Measurements from ENCODE around the gene HOXA4.

HOXA4 gene

GRCh38 chr7:27145165-27145913, 14.8 kb upstream of the HOXA4 start:
- peaks cover 2% of the 10 kb centered on the region; the same call in 1 of the 2 replicates for H3K27me3 ChIP-seq (replicated peaks; ENCODE audit: control insufficient read depth, insufficient read depth, low read length)
- no peak overlapping the region for H3K4me3 ChIP-seq (replicated peaks; ENCODE audit: low read depth, low read length)
- no peaks in the 10 kb centered on the region for H3K36me3 ChIP-seq (ENCODE audit: control insufficient read depth, insufficient read depth, low read length)
- TF ChIP-seq, protein P1, sequence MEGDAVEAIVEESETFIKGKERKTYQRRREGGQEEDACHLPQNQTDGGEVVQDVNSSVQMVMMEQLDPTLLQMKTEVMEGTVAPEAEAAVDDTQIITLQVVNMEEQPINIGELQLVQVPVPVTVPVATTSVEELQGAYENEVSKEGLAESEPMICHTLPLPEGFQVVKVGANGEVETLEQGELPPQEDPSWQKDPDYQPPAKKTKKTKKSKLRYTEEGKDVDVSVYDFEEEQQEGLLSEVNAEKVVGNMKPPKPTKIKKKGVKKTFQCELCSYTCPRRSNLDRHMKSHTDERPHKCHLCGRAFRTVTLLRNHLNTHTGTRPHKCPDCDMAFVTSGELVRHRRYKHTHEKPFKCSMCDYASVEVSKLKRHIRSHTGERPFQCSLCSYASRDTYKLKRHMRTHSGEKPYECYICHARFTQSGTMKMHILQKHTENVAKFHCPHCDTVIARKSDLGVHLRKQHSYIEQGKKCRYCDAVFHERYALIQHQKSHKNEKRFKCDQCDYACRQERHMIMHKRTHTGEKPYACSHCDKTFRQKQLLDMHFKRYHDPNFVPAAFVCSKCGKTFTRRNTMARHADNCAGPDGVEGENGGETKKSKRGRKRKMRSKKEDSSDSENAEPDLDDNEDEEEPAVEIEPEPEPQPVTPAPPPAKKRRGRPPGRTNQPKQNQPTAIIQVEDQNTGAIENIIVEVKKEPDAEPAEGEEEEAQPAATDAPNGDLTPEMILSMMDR (IDR thresholded peaks at IDR 0.05; ENCODE audit: insufficient read depth, low read length, poor library complexity, severe bottlenecking), result no peak
- no peak for DNase-seq (ENCODE audit: extremely low read depth, insufficient read length)

GRCh38 chr7:27144781-27145164, 14.2 kb upstream of the HOXA4 start:
- Histone ChIP-seq H3K27me3 (replicated peaks; ENCODE audit: control insufficient read depth, insufficient read depth, low read length) (peaks cover 2% of the 10 kb centered on the region; the same call in 1 of the 2 replicates), H3K36me3 (ENCODE audit: control insufficient read depth, insufficient read depth, low read length) (no peaks in the 10 kb centered on the region), H3K4me3 (replicated peaks; ENCODE audit: low read depth, low read length) (no peak overlapping the region)
- TF ChIP-seq, protein P1 (IDR thresholded peaks at IDR 0.05; ENCODE audit: insufficient read depth, low read length, poor library complexity, severe bottlenecking), result no peak
- no peak for DNase-seq (ENCODE audit: extremely low read depth, insufficient read length)

DNA sequence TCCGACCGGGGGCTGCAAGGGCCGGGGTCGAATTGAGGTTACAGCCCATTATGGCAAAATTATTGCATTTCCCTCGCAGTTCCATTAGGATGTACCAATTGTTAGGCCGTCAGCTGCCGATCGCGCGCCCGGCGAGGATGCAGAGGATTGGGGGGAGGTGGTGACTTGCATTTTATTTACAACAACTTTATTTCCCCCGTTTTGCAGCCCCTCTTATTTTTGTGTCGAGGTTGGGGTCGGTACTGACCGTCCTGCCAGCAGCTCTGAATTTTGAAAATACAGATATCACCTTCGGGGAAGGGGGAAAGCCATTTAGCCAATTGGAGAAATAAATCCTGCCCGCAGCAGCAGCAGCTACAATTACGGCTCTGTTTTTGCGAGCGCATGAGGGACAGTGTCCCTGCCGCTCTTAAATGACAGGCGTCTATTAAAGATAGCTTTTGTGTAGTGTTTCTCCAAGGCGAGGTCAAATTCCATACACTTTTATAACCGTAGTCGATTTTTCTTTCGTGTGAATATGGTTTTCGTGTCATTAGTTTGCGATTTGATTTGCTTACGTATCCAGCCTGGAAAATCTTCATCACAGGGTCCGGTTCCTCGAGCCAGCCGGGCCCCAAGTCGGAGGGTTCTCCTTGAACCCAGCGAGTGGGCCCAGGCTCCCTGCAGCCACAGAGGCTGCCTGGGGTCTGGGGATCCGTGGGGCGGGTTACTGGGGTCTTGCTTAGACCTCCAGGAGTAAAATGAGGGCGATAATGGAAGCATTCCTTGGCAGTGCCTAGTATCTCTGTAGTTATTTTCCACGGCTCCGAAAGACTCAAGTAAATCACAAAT, 13.6 kb upstream of the HOXA4 start:
- Histone ChIP-seq H3K4me3 (replicated peaks; ENCODE audit: low read depth, low read length) (no peak overlapping the region), H3K27me3 (replicated peaks; ENCODE audit: control insufficient read depth, insufficient read depth, low read length) (peaks cover 2% of the 10 kb centered on the region; the same call in 1 of the 2 replicates), H3K36me3 (ENCODE audit: control insufficient read depth, insufficient read depth, low read length) (no peaks in the 10 kb centered on the region)
- TF ChIP-seq, protein P1 (IDR thresholded peaks at IDR 0.05; ENCODE audit: insufficient read depth, low read length, poor library complexity, severe bottlenecking), result no peak
- DNase-seq (ENCODE audit: extremely low read depth, insufficient read length), result no peak

GRCh38 chr7:27143023-27143949, 12.7 kb upstream of the HOXA4 start, which contains the start of gene HOXA5:
Gene HOXA5 (minus strand): TSS chr7:27143681. CDS start chr7:27143607, 74 bp downstream.
- TF ChIP-seq, protein P1 (IDR thresholded peaks at IDR 0.05; ENCODE audit: insufficient read depth, low read length, poor library complexity, severe bottlenecking), result no peak
- H3K36me3 ChIP-seq (ENCODE audit: control insufficient read depth, insufficient read depth, low read length), result no peaks in the 10 kb centered on the region
- H3K4me3 ChIP-seq (replicated peaks; ENCODE audit: low read depth, low read length), result no peak within 1 kb of the TSS
- H3K27me3 ChIP-seq (replicated peaks; ENCODE audit: control insufficient read depth, insufficient read depth, low read length), result peaks cover under 1% of the 10 kb centered on the region; the same call in 1 of the 2 replicates
- DNase-seq (ENCODE audit: extremely low read depth, insufficient read length), result no peak

DNA sequence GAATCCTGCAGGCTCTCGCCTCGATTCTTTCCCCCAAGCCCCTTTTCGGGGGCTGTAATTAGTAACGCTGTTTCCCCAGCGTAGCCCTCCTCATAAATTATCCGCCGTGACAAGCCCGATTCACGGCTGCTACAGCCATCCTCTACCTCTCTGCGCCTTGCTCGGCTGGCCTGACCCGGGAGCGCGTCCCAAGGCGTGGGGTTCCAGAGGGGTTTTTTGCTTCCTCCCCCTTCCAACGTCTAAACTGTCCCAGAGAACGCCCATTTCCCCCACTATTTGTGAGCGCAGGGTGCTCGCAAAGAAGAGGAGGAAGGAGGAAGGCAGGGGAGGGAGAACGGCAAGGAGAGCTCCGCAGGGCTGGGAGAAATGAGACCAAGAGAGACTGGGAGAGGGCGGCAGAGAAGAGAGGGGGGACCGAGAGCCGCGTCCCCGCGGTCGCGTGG, 12.0 kb upstream of the HOXA4 start:
- Histone ChIP-seq H3K36me3 (ENCODE audit: control insufficient read depth, insufficient read depth, low read length) (no peaks in the 10 kb centered on the region), H3K27me3 (replicated peaks; ENCODE audit: control insufficient read depth, insufficient read depth, low read length) (no peaks in the 10 kb centered on the region; the same call in 1 of the 2 replicates), H3K4me3 (replicated peaks; ENCODE audit: low read depth, low read length) (no peak overlapping the region)
- no peak for DNase-seq (ENCODE audit: extremely low read depth, insufficient read length)
- TF ChIP-seq, protein P1 (IDR thresholded peaks at IDR 0.05; ENCODE audit: insufficient read depth, low read length, poor library complexity, severe bottlenecking), result no peak
